ENCODE data around the gene ZW10.
"Not testable (repeated sequence)": the region's sequence is repeated elsewhere in the genome, so short reads cannot be mapped to it uniquely, and the experiment has no call there.

DNA sequence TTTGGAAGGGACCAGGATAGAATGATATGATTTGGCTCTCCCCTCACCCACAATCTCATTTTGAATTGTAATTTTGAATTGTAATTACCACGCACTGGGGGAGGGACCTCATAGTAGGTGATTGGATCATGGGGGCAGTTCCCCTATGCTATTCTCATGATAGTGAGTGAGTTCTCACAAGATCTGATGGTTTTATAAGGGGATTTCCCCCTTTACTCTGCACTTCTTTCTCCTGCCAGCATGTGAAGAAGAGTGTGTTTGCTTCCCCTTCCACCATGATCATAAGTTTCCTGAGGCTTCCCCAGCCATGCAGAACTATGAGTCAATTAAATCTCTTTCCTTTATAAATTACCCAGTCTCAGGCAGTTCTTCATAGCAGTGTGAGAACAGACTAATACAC lies 69.9 kb downstream of the ZW10 start:
- TF ChIP-seq, protein P1, sequence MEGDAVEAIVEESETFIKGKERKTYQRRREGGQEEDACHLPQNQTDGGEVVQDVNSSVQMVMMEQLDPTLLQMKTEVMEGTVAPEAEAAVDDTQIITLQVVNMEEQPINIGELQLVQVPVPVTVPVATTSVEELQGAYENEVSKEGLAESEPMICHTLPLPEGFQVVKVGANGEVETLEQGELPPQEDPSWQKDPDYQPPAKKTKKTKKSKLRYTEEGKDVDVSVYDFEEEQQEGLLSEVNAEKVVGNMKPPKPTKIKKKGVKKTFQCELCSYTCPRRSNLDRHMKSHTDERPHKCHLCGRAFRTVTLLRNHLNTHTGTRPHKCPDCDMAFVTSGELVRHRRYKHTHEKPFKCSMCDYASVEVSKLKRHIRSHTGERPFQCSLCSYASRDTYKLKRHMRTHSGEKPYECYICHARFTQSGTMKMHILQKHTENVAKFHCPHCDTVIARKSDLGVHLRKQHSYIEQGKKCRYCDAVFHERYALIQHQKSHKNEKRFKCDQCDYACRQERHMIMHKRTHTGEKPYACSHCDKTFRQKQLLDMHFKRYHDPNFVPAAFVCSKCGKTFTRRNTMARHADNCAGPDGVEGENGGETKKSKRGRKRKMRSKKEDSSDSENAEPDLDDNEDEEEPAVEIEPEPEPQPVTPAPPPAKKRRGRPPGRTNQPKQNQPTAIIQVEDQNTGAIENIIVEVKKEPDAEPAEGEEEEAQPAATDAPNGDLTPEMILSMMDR (IDR thresholded peaks at IDR 0.05): not testable (repeated sequence)
- not testable (repeated sequence) for TF ChIP-seq EZH2 (IDR thresholded peaks at IDR 0.05; ENCODE audit: borderline replicate concordance, insufficient read depth, low read depth, low read length, poor library complexity, severe bottlenecking)
